GM18526 (cell line): ENCODE data around the gene UBAC2.

ENCODE experiments used
- POLR2A ChIP-seq: IDR thresholded peaks from 3 replicates; pipeline ENCODE4 v1.6.1; 2011; ENCODE audit not compliant: insufficient read length; ENCODE audit errors: extremely low read depth

UBAC2 gene

DNA sequence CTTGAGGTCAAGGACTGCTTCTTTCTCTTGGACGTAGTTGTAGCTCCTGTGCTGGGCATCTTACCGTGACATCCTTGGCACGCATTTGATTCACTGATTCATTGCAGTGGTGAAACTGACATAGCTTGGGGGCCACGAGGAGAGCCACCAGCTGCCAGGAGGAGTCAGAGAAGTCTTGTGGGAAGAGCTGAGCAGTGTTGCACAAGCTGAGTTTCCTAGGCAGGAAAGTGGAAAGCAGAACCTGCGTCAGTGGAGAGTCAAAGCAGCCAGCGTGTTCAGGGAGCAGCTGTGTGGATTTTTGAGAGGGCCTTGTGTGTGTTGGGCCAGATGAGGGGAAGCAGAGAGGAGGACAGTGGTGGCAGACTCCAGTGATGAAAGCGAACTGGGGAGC is 111.8 kb downstream of the UBAC2 start:
- no peak for TF ChIP-seq POLR2A

DNA sequence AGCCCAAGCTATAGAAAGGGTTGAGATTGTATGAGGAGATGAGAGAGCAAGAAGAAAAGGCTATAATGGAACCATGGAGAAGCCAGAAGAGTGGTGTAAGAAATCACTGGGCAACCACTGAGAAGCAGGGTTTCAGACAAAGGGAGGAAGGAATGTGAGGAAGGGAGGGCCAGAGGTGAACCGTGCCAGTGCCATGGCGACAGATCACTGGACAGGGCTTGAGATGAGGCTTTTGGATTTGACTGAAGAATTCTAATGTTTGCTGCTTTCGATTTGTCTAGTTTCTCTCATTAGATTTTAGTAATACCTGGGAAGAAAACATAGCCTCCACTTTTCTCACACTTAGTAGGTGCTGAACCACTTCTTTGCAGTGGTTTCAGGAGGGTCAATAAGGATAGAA is 112.8 kb downstream of the UBAC2 start:
- TF ChIP-seq POLR2A = no peak

DNA sequence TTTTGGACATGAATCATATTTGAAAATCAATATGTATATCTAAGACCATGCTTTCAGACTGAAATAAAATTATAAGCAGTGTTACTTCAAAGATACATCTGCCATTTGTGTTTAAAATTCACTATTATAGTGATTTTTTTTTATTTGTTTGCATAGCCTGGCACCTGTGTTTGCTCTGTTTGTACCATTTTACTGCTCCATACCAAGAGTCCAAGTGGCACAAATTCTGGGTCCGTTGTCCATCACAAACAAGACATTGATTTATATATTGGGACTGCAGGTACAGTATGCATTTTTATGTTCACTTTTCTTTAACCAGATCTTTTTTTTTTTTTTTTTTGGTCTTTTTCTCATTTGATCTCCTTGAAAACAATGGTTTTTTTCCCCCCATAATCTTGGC is 113.3 kb downstream of the UBAC2 start:
- no peak for TF ChIP-seq POLR2A

DNA sequence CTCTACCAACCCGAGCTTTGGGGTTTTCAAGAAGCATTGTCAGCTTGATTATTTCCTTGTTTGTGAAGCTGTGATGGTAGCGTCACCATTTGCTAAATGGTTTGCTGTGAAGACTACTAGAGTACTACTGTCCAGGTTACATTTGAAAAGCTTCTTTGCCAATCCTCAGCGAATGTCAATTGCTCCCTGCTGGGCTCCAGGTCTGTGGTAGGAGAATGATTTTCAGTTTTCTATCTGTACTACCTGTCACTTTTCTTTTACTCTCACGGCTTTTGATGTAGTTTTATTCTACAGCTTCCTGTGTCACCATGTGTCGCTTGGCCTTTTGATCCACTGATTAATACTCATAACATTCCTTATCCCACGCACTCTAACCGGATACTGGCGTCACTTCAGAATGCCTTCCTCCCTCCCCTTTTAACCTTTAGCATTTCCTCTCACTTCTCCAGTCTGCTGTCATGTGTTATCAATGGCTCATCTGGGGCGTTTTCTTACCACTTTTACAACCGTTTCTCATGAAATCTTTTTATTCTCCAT is 114.1 kb downstream of the UBAC2 start:
- TF ChIP-seq POLR2A = no peak

DNA sequence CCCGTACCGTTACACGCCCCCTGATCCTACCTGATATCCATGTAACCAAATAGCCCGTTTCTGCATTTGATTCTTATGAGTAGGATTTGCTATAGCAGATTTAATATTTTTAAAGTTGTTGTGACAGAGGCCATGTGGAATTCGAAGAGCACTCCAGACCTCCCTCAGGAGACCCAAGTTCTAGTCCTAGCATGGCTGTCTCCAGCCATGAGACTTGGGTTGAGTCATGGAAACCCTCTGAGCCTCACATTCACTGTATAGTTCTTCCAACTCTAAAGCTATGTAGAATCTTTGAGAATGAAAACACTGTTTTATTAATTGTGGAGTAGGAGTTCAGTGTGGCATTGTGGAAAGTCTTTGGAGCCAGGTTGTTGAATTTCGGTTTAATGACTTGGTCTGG is 114.5 kb downstream of the UBAC2 start:
- no peak for TF ChIP-seq POLR2A

GRCh38 chr13:99316224-99316623 is 115.6 kb downstream of the UBAC2 start:
- TF ChIP-seq POLR2A = no peak

DNA sequence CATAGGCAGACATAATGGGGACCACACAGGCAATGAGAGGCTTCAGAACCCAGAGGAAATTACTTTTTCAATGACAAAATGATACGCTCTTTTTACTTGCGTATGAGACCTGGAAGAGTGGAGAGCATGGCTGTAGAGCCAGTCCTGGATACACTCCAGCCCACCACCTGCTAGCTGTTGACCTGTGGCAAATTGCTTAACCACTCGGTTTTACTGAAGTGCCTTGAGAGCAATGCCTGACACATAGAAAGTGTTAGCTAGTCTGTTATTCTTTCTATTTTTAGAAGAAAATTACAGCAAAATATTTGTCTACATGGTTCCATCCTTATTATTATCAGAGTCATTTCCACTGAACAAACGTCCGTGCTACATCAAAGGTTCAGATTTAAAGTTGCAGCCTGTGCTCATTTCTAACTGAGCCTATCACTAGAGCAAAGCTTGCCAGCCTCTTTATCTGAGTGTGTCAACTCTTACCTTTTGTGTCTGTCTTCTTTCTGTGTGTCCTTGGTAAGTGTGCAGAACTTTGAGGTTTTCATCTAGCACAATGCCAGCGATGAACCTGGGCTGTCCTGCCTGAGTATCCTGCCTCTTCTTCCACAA is 116.1 kb downstream of the UBAC2 start:
- TF ChIP-seq POLR2A = no peak

- no peak for TF ChIP-seq POLR2A
These were observed 120.2 kb downstream of the UBAC2 start for GRCh38 chr13:99320693-99321481.

DNA sequence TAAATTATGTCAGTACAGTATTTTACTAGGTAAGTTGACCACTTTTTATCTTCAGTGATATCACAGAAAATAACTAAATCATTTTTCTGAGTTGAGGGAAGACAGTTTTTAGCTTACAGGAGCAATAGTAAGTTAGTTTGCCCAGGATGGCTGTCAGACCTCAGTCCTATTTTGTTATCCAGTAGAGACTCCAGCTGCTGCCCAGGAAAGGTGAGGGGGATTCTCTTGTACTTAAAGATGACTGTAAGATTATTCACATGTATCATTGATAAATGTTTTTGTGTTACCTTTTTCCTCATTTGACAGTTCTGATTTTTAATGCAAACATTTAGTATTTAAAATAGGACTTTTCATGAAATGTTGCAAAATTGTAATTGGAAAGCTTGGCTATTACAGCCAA is 121.1 kb downstream of the UBAC2 start:
- no peak for TF ChIP-seq POLR2A

- TF ChIP-seq POLR2A = no peak
These were observed 121.8 kb downstream of the UBAC2 start for GRCh38 chr13:99322297-99323103.

DNA sequence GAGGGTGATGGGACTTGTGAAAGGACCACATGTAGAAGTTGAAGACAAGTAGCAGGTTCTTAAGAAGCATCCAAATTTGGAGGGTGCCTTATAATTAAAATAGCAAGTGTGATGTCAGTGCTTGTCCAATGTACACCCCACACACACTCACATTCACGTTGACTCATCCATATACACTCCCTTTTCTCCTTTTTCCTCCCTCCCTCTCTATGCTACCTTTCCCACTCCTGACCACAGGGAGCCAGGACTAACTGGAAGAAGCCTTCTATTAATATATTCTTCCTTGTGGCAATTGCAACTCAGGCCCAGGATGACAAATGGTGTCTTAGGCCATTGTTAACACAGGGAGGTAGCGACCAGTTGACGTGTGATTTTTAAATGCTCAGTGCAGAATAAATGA is 122.8 kb downstream of the UBAC2 start:
- TF ChIP-seq POLR2A = no peak

- TF ChIP-seq POLR2A = no peak
These were observed 125.4 kb downstream of the UBAC2 start for GRCh38 chr13:99326012-99326411.

DNA sequence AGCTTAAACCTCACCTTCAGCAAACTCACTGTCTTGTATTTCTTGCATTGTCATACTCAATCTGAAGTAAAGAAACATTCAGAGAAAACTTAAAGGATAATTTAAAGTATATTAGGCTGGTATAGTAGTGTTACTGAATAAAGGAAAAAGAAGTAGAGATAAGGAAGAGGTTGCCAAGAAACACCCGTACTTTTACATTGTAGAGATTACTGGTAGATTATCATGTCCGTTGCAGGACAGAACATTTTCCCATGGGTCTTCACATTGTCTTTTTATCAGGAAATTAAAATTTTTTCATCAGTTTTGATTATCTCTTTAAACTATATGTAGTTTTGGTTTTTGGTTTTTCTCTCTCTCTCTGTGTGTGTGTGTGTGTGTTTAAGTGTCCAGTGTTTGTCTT is 126.5 kb downstream of the UBAC2 start:
- no peak for TF ChIP-seq POLR2A

- TF ChIP-seq POLR2A = no peak
These were observed 127.1 kb downstream of the UBAC2 start for GRCh38 chr13:99327761-99328160.

- TF ChIP-seq POLR2A = no peak
These were observed 128.8 kb downstream of the UBAC2 start for GRCh38 chr13:99329477-99329876.

DNA sequence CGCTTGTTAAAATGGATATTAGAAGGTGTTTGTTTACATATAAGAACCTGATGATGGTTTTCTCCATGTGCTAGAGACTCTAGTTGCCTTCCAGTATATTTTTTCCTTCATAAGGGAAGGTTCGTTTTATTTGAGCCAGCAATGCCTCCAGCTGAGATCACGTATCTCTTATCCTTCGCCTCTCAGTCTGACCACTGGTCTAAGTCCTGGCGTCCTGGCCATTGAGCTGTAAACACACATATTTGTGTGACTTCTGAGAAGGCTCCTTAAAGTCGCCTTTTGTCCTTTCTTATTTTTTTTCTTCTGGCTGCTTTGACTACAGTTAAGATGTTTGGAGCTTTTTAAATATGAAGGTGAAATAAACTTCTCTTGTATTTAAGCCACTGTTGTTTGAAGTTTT is 130.3 kb downstream of the UBAC2 start:
- no peak for TF ChIP-seq POLR2A

DNA sequence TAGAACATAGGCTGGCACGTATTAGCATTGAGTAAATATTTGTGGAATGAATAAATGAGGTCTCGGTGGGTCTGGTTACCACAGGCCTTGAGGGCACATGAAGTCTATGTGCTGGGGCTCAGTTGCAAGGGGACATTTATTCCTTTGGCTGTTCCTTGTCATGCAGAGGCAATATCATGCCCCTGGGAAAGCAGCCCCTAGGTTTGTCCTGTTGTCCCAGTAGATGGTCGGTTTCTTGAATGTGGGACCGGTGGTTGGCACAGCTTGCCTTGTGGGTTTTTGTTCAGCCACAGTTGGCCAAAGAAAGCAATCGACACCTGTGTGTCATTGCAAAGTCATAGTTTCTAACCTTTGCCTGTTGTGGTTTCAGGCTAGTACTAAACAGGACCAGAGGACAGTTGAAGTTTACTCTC is 131.2 kb downstream of the UBAC2 start:
- TF ChIP-seq POLR2A = no peak

GRCh38 chr13:99332456-99332855 is 131.8 kb downstream of the UBAC2 start:
- TF ChIP-seq POLR2A = no peak
